CD4-positive, alpha-beta T cell (primary cell): Measurements from ENCODE around the gene JMJD4. TPM values are rescaled to one million over a fixed set of nuclear protein-coding genes. Genes with fewer than 3 reads are reported as not detected.

Source experiments
- ATAC-seq: fragments of 200-7000 bp; cut with Tn5 transposase; one replicate; pipeline ENCODE4 v1.10.0; 2022; ENCODE audit warnings: mild to moderate bottlenecking; ENCODE audit not compliant: poor library complexity
- CTCF ChIA-PET: fragments of 350-600 bp; sonication (Branson Sonifier 250); formaldehyde crosslinking; loops from one replicate; lab custom pipeline; 2021; ENCODE audit warnings: antibody characterized with exemption, inconsistent platforms; lab: Charles Lee
- POLR2A ChIA-PET: fragments of 350-600 bp; sonication (Branson Sonifier 250); formaldehyde crosslinking; loops from one replicate; lab custom pipeline; 2021; ENCODE audit warnings: antibody characterized with exemption, inconsistent platforms; lab: Charles Lee
- DNase-seq, 14 experiments: peaks; one replicate each; pipeline ENCODE4 v3.0.0-alpha.2; 2013 to 2020; ENCODE audit warnings: mixed read lengths in 2 of 14
- H3K27ac ChIP-seq, 2 donors: one replicate each; pipeline versions ENCODE4 v1.5.1 to v1.7.0; 2013; ENCODE audit warnings: low read length in 2 of 2, low read depth in 1 of 2, mild to moderate bottlenecking in 1 of 2
- H3K27me3 ChIP-seq, 2 experiments: 1 replicate in 1 of 2; 2 replicates in 1 of 2; pipeline versions ENCODE4 v1.6.1 to v1.7.0; 2013; ENCODE audit warnings: low read length in 2 of 2, control low read depth in 1 of 2, mild to moderate bottlenecking in 1 of 2, moderate library complexity in 1 of 2; ENCODE audit not compliant: insufficient read depth in 2 of 2, control insufficient read depth in 1 of 2
- H3K36me3 ChIP-seq: one replicate; pipeline ENCODE4 v1.6.1; 2013; ENCODE audit warnings: low read length, control low read depth; ENCODE audit not compliant: insufficient read depth
- H3K4me1 ChIP-seq: one replicate; pipeline ENCODE4 v1.6.1; 2013; ENCODE audit warnings: low read length, control low read depth; ENCODE audit not compliant: insufficient read depth
- H3K4me3 ChIP-seq: one replicate; pipeline ENCODE4 v1.5.1; 2013; ENCODE audit warnings: mild to moderate bottlenecking, low read length, moderate library complexity
- H3K9me3 ChIP-seq, 2 experiments: 1 replicate in 1 of 2; 2 replicates in 1 of 2; pipeline versions ENCODE4 v1.6.1 to v1.7.0; 2013; ENCODE audit warnings: low read length in 2 of 2, mild to moderate bottlenecking in 2 of 2, control low read depth in 1 of 2, moderate library complexity in 1 of 2; ENCODE audit not compliant: control insufficient read depth in 1 of 2, insufficient read depth in 1 of 2
- H3K27ac Mint-ChIP-seq: one replicate; pipeline ENCODE4 v1.8.0; 2020; ENCODE audit warnings: mixed read lengths
- H3K27me3 Mint-ChIP-seq: one replicate; pipeline ENCODE4 v1.8.0; 2021; ENCODE audit warnings: mixed read lengths
- H3K36me3 Mint-ChIP-seq: one replicate; pipeline ENCODE4 v1.8.0; 2021; ENCODE audit warnings: low read depth, mixed read lengths
- H3K4me1 Mint-ChIP-seq: one replicate; pipeline ENCODE4 v1.8.0; 2021; ENCODE audit warnings: low read depth, mixed read lengths
- H3K4me3 Mint-ChIP-seq: one replicate; pipeline ENCODE4 v1.8.0; 2020; ENCODE audit warnings: mild to moderate bottlenecking, mixed read lengths
- H3K9me3 Mint-ChIP-seq: one replicate; pipeline ENCODE4 v1.8.0; 2020; ENCODE audit warnings: mixed read lengths
- CTCF ChIP-seq: fragments of 200-600 bp; IDR thresholded peaks from one replicate; pipeline ENCODE4 v1.8.0; 2022; ENCODE audit warnings: antibody characterized with exemption, mild to moderate bottlenecking
- intact Hi-C, 2 experiments: fragments of 100-400 bp; cut with DNase I in 1 of 2; cut with micrococcal nuclease in 1 of 2; formaldehyde crosslinking; loops; one replicate each; pipeline versions ENCODE4 v1.15.1 to v1.9.0; 2023 to 2025; cut with DNase I, micrococcal nuclease
- total RNA-seq, 174 experiments: library from RNA in 2 of 174; stranded (reverse) in 2 of 174; gene quantifications; one replicate each; pipeline ENCODE4 v1.2.3 and lab custom pipeline; 2021 to 2026

Gene JMJD4
- total RNA-seq, 2 experiments from 2014 or later: 11.4 to 11.9 TPM

GRCh38 chr1:227767401-227768124 lies 32.5 kb upstream of the JMJD4 start:
- no peaks in the 10 kb centered on the region for H3K27me3 ChIP-seq
- intact Hi-C loops: loop anchor here in 1 of 2 experiments (5.0 kb wide), 1 partner anchor 120 kb away; no protein-coding TSS in a partner anchor
- ATAC-seq: no peak
- no peaks in the 10 kb centered on the region for H3K9me3 Mint-ChIP-seq
- no peak overlapping the region for H3K4me3 ChIP-seq
- TF ChIP-seq CTCF: no peak
- CTCF ChIA-PET: interaction anchor here (1.7 kb wide), 1 partner anchor 20 kb away, joined by 5 read pairs; no protein-coding TSS in a partner anchor
- H3K36me3 Mint-ChIP-seq: peaks cover 25% of the 10 kb centered on the region
- H3K4me3 Mint-ChIP-seq: no peak overlapping the region
- no peak for DNase-seq
- no peaks in the 10 kb centered on the region for H3K9me3 ChIP-seq
- H3K27ac ChIP-seq: no peak overlapping the region
- peaks cover 53% of the 10 kb centered on the region for H3K4me1 ChIP-seq
- H3K27me3 Mint-ChIP-seq: no peaks in the 10 kb centered on the region
- H3K27ac Mint-ChIP-seq: peak overlapping the region; percentile 90
- H3K36me3 ChIP-seq: peaks cover 32% of the 10 kb centered on the region
- POLR2A ChIA-PET: no interaction called here
- peaks cover 56% of the 10 kb centered on the region for H3K4me1 Mint-ChIP-seq

- DNase-seq (peak in 2 of 14 experiments; percentile 23 to 33), ATAC-seq (no peak)
- H3K4me3 ChIP-seq: peak overlapping the region; percentile 9
- no peaks in the 10 kb centered on the region for H3K27me3 ChIP-seq
- peak overlapping the region; percentile 71 for H3K4me3 Mint-ChIP-seq
- H3K27me3 Mint-ChIP-seq: no peaks in the 10 kb centered on the region
- intact Hi-C loops: loop anchor here in 1 of 2 experiments (5.0 kb wide), 1 partner anchor 121 kb away; no protein-coding TSS in a partner anchor
- peak overlapping the region; percentile 90 for H3K27ac Mint-ChIP-seq
- CTCF ChIA-PET: interaction anchor here (0.8 to 1.8 kb wide), 4 partner anchors 8 to 187 kb away, joined by 3 to 6 read pairs (median 4); no protein-coding TSS in a partner anchor
- no peak for TF ChIP-seq CTCF
- POLR2A ChIA-PET: interaction anchor here (0.8 to 2.2 kb wide), 7 partner anchors 7 to 315 kb away, joined by 4 to 37 read pairs (median 5); partner anchors contain the start of genes ARF1, JMJD4, SNAP47 and ZNF678
- peaks cover 60% of the 10 kb centered on the region for H3K4me1 ChIP-seq
- H3K36me3 Mint-ChIP-seq: peaks cover 26% of the 10 kb centered on the region
- H3K9me3 Mint-ChIP-seq: no peaks in the 10 kb centered on the region
- peaks cover 57% of the 10 kb centered on the region for H3K4me1 Mint-ChIP-seq
- H3K27ac ChIP-seq: peak overlapping the region in 1 of 2 donors; percentile 46
- H3K36me3 ChIP-seq: peaks cover 30% of the 10 kb centered on the region
- no peaks in the 10 kb centered on the region for H3K9me3 ChIP-seq
These were observed 31.7 kb upstream of the JMJD4 start for GRCh38 chr1:227766653-227767277.

GRCh38 chr1:227766015-227766634 lies 31.0 kb upstream of the JMJD4 start:
- peaks cover 65% of the 10 kb centered on the region for H3K4me1 ChIP-seq
- ChIA-PET POLR2A (interaction anchor here (0.7 to 2.2 kb wide), 8 partner anchors 8 to 399 kb away, joined by 3 to 37 read pairs (median 4); partner anchors contain the start of genes ARF1, IBA57, JMJD4 and SNAP47), CTCF (interaction anchor here (0.8 to 1.8 kb wide), 5 partner anchors 9 to 188 kb away, joined by 3 to 6 read pairs (median 4); no protein-coding TSS in a partner anchor)
- H3K27me3 Mint-ChIP-seq: no peaks in the 10 kb centered on the region
- no peaks in the 10 kb centered on the region for H3K9me3 Mint-ChIP-seq
- peaks cover 33% of the 10 kb centered on the region for H3K36me3 ChIP-seq
- no peaks in the 10 kb centered on the region for H3K27me3 ChIP-seq
- no peak for TF ChIP-seq CTCF
- H3K4me3 ChIP-seq: peak overlapping the region; percentile 9
- intact Hi-C loops: loop anchor here in 1 of 2 experiments (5.0 kb wide), 1 partner anchor 121 kb away; no protein-coding TSS in a partner anchor
- ATAC-seq: peak; percentile 78
- H3K4me1 Mint-ChIP-seq: peaks cover 63% of the 10 kb centered on the region
- peak overlapping the region; percentile 90 for H3K27ac Mint-ChIP-seq
- peak overlapping the region; percentile 46 to 59 for H3K27ac ChIP-seq
- peaks cover 26% of the 10 kb centered on the region for H3K36me3 Mint-ChIP-seq
- H3K9me3 ChIP-seq: no peaks in the 10 kb centered on the region
- H3K4me3 Mint-ChIP-seq: peak overlapping the region; percentile 71
- peak; percentile 55 to 90 (median 79) for DNase-seq
